Endodermal cell (in vitro differentiated cells): ENCODE results near the gene CPE. TPM values are rescaled to one million over a fixed set of nuclear protein-coding genes. Genes with fewer than 3 reads are reported as not detected.

ENCODE experiments used
- DNase-seq: peaks from one replicate; pipeline ENCODE4 v3.0.0-alpha.2; 2017
- H3K27ac ChIP-seq: 2 replicates; pipeline ENCODE4 v1.5.1; 2013; ENCODE audit warnings: mild to moderate bottlenecking, low read depth, low read length, moderate library complexity
- H3K27me3 ChIP-seq: 2 replicates; pipeline ENCODE4 v1.6.1; 2013; ENCODE audit warnings: mild to moderate bottlenecking, low read length, moderate library complexity; ENCODE audit not compliant: insufficient read depth, control insufficient read depth, poor library complexity, severe bottlenecking
- H3K36me3 ChIP-seq: 2 replicates; pipeline ENCODE4 v1.7.0; 2013; ENCODE audit warnings: mild to moderate bottlenecking, low read length, moderate library complexity; ENCODE audit not compliant: control insufficient read depth, insufficient read depth
- H3K4me1 ChIP-seq: one replicate; pipeline ENCODE4 v1.7.0; 2013; ENCODE audit warnings: low read length; ENCODE audit not compliant: control insufficient read depth, insufficient read depth
- H3K4me3 ChIP-seq: 2 replicates; pipeline ENCODE4 v1.5.1; 2013; ENCODE audit warnings: mild to moderate bottlenecking, low read length, moderate library complexity
- H3K9ac ChIP-seq: 2 replicates; pipeline ENCODE4 v1.6.1; 2013; ENCODE audit warnings: mild to moderate bottlenecking, low read length, moderate library complexity; ENCODE audit not compliant: poor library complexity, severe bottlenecking; ENCODE audit errors: extremely low read depth
- H3K9me3 ChIP-seq: 2 replicates; pipeline ENCODE4 v1.6.1; 2013; ENCODE audit warnings: mild to moderate bottlenecking, low read length, moderate library complexity; ENCODE audit not compliant: control insufficient read depth
- H3K27ac Mint-ChIP-seq: 2 replicates; pipeline ENCODE4 v1.8.0; 2020; ENCODE audit warnings: mixed read lengths
- H3K27me3 Mint-ChIP-seq: 2 replicates; pipeline ENCODE4 v1.8.0; 2021; ENCODE audit warnings: mild to moderate bottlenecking, mixed read lengths; ENCODE audit not compliant: insufficient read depth
- H3K36me3 Mint-ChIP-seq: 2 replicates; pipeline ENCODE4 v1.8.0; 2020; ENCODE audit warnings: low read depth, mixed read lengths
- H3K4me1 Mint-ChIP-seq: 2 replicates; pipeline ENCODE4 v1.8.0; 2020; ENCODE audit warnings: mixed read lengths
- H3K4me3 Mint-ChIP-seq: 2 replicates; pipeline ENCODE4 v1.8.0; 2020; ENCODE audit warnings: mild to moderate bottlenecking, moderate library complexity, mixed read lengths
- H3K9me3 Mint-ChIP-seq: 2 replicates; pipeline ENCODE4 v1.8.0; 2020; ENCODE audit warnings: mild to moderate bottlenecking, mixed read lengths
- WGBS, 2 experiments: methylation state at CpG; one replicate each; pipeline versions ENCODE4 v1.1.5 to v1.1.7; 2013; ENCODE audit warnings: missing lambda C conversion rate in 2 of 2, mixed read lengths in 1 of 2; ENCODE audit not compliant: insufficient coverage in 1 of 2, insufficient read length in 1 of 2; 5-methylcytosine and 5-hydroxymethylcytosine counted together
- total RNA-seq, 2 donors: library from RNA; stranded (reverse); fragmentation: NEBNext Ultra II Directional in 1 of 2; extraction: Animal tissue kit (Norgen Biotek cat#: 25700) in 1 of 2; gene quantifications; 2 replicates in 1 of 2; 3 replicates in 1 of 2; pipeline ENCODE4 v1.2.1, GENCODE V29; 2021
- TF ChIP-seq, protein P1 (sequence below): fragments of 200-600 bp; sonication (generic); conservative IDR thresholded peaks from 2 replicates; pipeline ENCODE4 v1.5.0; 2021; ENCODE audit warnings: antibody characterized with exemption, mild to moderate bottlenecking

Gene CPE
- total RNA-seq, 2 donors from 2014 or later: 237 to 298 TPM

DNA sequence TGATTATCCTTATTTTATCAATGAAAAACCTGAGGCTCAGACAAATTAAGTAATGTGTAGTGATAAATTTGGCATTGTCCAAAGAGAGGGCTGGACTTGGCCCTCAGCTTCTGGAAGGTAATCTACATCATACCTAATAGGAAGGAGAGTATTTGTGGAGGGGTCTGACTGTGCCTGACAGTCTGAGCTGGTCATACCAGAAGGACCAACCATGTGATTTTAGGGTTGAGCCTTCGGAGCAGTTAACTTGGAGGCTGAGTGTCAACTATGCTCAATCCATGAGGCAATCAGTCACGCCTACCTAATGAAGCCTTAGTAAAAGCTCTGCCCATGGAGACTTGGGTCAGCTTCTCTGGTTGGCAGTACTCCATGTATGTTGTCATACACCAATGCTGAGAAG lies 136.4 kb downstream of the CPE start:
- no peaks in the 10 kb centered on the region for H3K27me3 ChIP-seq
- peaks cover 3% of the 10 kb centered on the region for H3K27me3 Mint-ChIP-seq
- no peak overlapping the region for H3K4me3 Mint-ChIP-seq
- no peaks in the 10 kb centered on the region for H3K9me3 ChIP-seq
- WGBS, 2 experiments: 79 to 90% methylated on average over 2 of the region's 2 CpGs
- no peaks in the 10 kb centered on the region for H3K9me3 Mint-ChIP-seq
- no peaks in the 10 kb centered on the region for H3K36me3 Mint-ChIP-seq
- DNase-seq: no peak
- H3K4me3 ChIP-seq: no peak overlapping the region
- no peak overlapping the region for H3K27ac Mint-ChIP-seq
- no peak overlapping the region for H3K27ac ChIP-seq
- H3K36me3 ChIP-seq: no peaks in the 10 kb centered on the region
- H3K4me1 ChIP-seq: no peaks in the 10 kb centered on the region
- H3K4me1 Mint-ChIP-seq: no peaks in the 10 kb centered on the region
- TF ChIP-seq, protein P1, sequence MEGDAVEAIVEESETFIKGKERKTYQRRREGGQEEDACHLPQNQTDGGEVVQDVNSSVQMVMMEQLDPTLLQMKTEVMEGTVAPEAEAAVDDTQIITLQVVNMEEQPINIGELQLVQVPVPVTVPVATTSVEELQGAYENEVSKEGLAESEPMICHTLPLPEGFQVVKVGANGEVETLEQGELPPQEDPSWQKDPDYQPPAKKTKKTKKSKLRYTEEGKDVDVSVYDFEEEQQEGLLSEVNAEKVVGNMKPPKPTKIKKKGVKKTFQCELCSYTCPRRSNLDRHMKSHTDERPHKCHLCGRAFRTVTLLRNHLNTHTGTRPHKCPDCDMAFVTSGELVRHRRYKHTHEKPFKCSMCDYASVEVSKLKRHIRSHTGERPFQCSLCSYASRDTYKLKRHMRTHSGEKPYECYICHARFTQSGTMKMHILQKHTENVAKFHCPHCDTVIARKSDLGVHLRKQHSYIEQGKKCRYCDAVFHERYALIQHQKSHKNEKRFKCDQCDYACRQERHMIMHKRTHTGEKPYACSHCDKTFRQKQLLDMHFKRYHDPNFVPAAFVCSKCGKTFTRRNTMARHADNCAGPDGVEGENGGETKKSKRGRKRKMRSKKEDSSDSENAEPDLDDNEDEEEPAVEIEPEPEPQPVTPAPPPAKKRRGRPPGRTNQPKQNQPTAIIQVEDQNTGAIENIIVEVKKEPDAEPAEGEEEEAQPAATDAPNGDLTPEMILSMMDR: no peak
- H3K9ac ChIP-seq: no peak overlapping the region

DNA sequence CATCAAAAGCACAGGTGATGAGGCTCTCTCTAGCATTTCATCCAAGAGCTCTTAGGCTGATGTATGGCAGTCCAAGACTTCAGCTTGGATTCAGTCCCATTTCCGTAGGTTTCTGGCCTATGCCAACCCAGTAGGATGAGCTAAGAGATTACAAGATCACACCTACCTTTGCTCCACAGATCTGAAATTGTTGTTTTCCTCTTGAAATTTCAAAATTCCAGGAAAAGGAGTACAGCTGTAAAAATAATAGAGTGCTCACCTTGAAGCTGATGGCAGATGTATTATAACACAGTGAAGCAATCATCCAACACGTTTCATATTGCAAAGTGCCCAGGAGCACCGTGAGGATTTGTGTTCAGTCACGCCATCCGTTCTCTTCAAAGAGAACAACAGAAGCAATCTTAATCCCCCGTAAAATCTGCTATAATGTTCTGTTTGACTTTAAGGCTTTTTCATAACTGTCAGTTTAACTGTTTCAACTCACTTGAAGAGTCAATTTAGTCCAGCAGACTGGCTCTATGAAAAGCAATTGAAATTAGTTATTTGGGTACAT lies 137.5 kb downstream of the CPE start:
- no peaks in the 10 kb centered on the region for H3K9me3 ChIP-seq
- H3K27me3 Mint-ChIP-seq: no peaks in the 10 kb centered on the region
- TF ChIP-seq, protein P1: no peak
- H3K4me3 Mint-ChIP-seq: no peak overlapping the region
- H3K4me1 ChIP-seq: no peaks in the 10 kb centered on the region
- H3K27ac Mint-ChIP-seq: no peak overlapping the region
- no peaks in the 10 kb centered on the region for H3K27me3 ChIP-seq
- no peak for DNase-seq
- H3K27ac ChIP-seq: no peak overlapping the region
- H3K4me1 Mint-ChIP-seq: no peaks in the 10 kb centered on the region
- WGBS, 2 experiments: 92 to 95% methylated on average over 6 of the region's 6 CpGs
- H3K36me3 ChIP-seq: no peaks in the 10 kb centered on the region
- no peak overlapping the region for H3K9ac ChIP-seq
- H3K4me3 ChIP-seq: no peak overlapping the region
- H3K36me3 Mint-ChIP-seq: no peaks in the 10 kb centered on the region
- H3K9me3 Mint-ChIP-seq: no peaks in the 10 kb centered on the region

GRCh38 chr4:165517216-165517615 lies 138.4 kb downstream of the CPE start:
- no peak overlapping the region for H3K4me3 Mint-ChIP-seq
- DNase-seq: no peak
- H3K27me3 ChIP-seq: no peaks in the 10 kb centered on the region
- no peak overlapping the region for H3K9ac ChIP-seq
- 88 to 96% methylated on average over 1 of the region's 1 CpG for WGBS, 2 experiments
- H3K27ac ChIP-seq: no peak overlapping the region
- TF ChIP-seq, protein P1: no peak
- no peak overlapping the region for H3K27ac Mint-ChIP-seq
- H3K9me3 Mint-ChIP-seq: no peaks in the 10 kb centered on the region
- H3K4me1 Mint-ChIP-seq: no peaks in the 10 kb centered on the region
- no peaks in the 10 kb centered on the region for H3K4me1 ChIP-seq
- no peaks in the 10 kb centered on the region for H3K36me3 Mint-ChIP-seq
- no peaks in the 10 kb centered on the region for H3K9me3 ChIP-seq
- H3K4me3 ChIP-seq: no peak overlapping the region
- no peaks in the 10 kb centered on the region for H3K36me3 ChIP-seq
- H3K27me3 Mint-ChIP-seq: no peaks in the 10 kb centered on the region
